ENCODE results near the gene DLG2. TPM values are rescaled to one million over a fixed set of nuclear protein-coding genes. Genes with fewer than 3 reads are reported as not detected.
"Not testable (repeated sequence)": the region's sequence is repeated elsewhere in the genome, so short reads cannot be mapped to it uniquely, and the experiment has no call there.

Gene DLG2
- polyA plus RNA-seq, 6 donors from 2014 or later, result 0.93 to 2.4 (median 1.3) TPM

GRCh38 chr11:83773950-83774880 lies 1852.9 kb downstream of the DLG2 start:
- H3K4me1 Mint-ChIP-seq, result no peaks in the 10 kb centered on the region
- H3K9me3 Mint-ChIP-seq, result no peaks in the 10 kb centered on the region
- no peaks in the 10 kb centered on the region for H3K36me3 Mint-ChIP-seq
- ATAC-seq (ENCODE audit: low read depth in 2 of 2) (no peak), DNase-seq (no peak)
- H3K4me3 Mint-ChIP-seq, result no peak overlapping the region
- H3K27me3 Mint-ChIP-seq, result peaks cover 22 to 27% (median 26%) of the 10 kb centered on the region in 3 donors
- H3K27ac Mint-ChIP-seq, result no peak overlapping the region

DNA sequence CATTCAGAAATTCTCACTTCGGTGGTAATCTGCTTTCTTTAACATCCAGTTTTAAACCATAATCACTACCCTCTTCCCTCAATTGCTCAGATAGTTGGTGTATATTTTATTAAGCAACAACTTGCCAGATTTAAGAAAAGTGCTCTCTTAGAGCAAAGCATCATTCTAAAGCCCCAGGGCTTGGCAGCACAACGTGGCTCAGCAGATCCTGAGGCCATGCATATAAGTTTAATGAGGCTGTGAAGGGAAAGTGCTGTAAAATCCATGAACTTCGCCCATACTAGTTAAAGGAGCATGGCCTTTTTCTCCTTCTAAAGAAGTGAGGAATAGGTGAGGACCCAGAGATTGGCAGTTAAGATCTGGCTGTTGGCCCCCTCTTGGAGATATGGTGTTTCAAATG lies 1858.7 kb downstream of the DLG2 start:
- Mint-ChIP-seq H3K27ac (peak overlapping the region in 1 of 6 donors; percentile 6), H3K4me3 (no peak overlapping the region), H3K27me3 (peaks cover 9 to 13% (median 10%) of the 10 kb centered on the region in 3 donors), H3K9me3 (no peaks in the 10 kb centered on the region), H3K4me1 (no peaks in the 10 kb centered on the region), H3K36me3 (no peaks in the 10 kb centered on the region)
- no peak for ATAC-seq (ENCODE audit: low read depth in 2 of 2)
- no peak for DNase-seq

- H3K4me3 Mint-ChIP-seq, result no peak overlapping the region
- H3K27ac Mint-ChIP-seq, result no peak overlapping the region
These were observed 1860.2 kb downstream of the DLG2 start for GRCh38 chr11:83766932-83767331.

DNA sequence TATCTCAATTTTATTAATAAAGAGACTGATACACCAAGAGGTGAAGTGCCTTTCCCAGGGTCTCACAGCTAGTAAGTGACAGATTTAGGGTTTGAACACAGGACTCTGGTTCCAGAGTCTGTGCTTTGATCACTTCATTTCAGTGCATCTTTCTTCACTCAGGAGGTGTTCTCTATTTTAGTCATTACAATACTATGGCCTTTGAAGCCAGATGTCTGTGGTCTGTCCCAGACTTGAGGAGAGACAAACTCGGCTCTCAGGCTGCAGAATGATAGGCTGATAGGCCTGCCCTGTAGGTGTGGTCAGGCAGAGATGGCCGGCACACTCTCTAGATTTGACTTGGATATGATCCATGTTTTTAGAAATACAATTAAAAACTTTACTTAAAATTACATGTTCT lies 1862.5 kb downstream of the DLG2 start:
- Mint-ChIP-seq H3K4me1 (no peaks in the 10 kb centered on the region), H3K27ac (no peak overlapping the region), H3K9me3 (no peaks in the 10 kb centered on the region), H3K4me3 (no peak overlapping the region), H3K36me3 (no peaks in the 10 kb centered on the region), H3K27me3 (peaks cover 0 to 3% (median under 1%) of the 10 kb centered on the region in 3 donors)
- ATAC-seq (ENCODE audit: low read depth in 2 of 2) (no peak), DNase-seq (no peak)

More at GRCh38 chr11:83766932-83767331, 1860.2 kb downstream of the DLG2 start:
- H3K9me3 Mint-ChIP-seq, result no peaks in the 10 kb centered on the region
- H3K36me3 Mint-ChIP-seq, result no peaks in the 10 kb centered on the region
- H3K4me1 Mint-ChIP-seq, result no peaks in the 10 kb centered on the region
- H3K27me3 Mint-ChIP-seq, result peaks cover 8 to 10% (median 9%) of the 10 kb centered on the region in 3 donors
- no peak for DNase-seq
- ATAC-seq (ENCODE audit: low read depth in 2 of 2), result no peak

- no peak overlapping the region for H3K4me3 Mint-ChIP-seq
- ATAC-seq (ENCODE audit: low read depth in 2 of 2) (no peak), DNase-seq (no peak)
- H3K27ac Mint-ChIP-seq, result no peak overlapping the region
- no peaks in the 10 kb centered on the region for H3K36me3 Mint-ChIP-seq
- H3K4me1 Mint-ChIP-seq, result no peaks in the 10 kb centered on the region
- no peaks in the 10 kb centered on the region for H3K9me3 Mint-ChIP-seq
- H3K27me3 Mint-ChIP-seq, result peaks cover 0 to 6% (median 4%) of the 10 kb centered on the region in 3 donors
These were observed 1866.2 kb downstream of the DLG2 start for GRCh38 chr11:83760932-83761331.

- no peak for DNase-seq
- no peaks in the 10 kb centered on the region for H3K4me1 Mint-ChIP-seq
- no peak overlapping the region for H3K4me3 Mint-ChIP-seq
- H3K36me3 Mint-ChIP-seq, result no peaks in the 10 kb centered on the region
- H3K27ac Mint-ChIP-seq, result no peak overlapping the region
- H3K27me3 Mint-ChIP-seq, result peaks cover 0 to 6% (median 4%) of the 10 kb centered on the region in 3 donors
- no peaks in the 10 kb centered on the region for H3K9me3 Mint-ChIP-seq
- ATAC-seq (ENCODE audit: low read depth in 2 of 2), result no peak
These were observed 1868.0 kb downstream of the DLG2 start for GRCh38 chr11:83759148-83759547.

- H3K36me3 Mint-ChIP-seq, result no peaks in the 10 kb centered on the region
- H3K9me3 Mint-ChIP-seq, result peaks cover 0 to 5% (median 0%) of the 10 kb centered on the region in 7 donors
- peaks cover 16 to 24% (median 19%) of the 10 kb centered on the region in 3 donors for H3K27me3 Mint-ChIP-seq
- no peak overlapping the region for H3K27ac Mint-ChIP-seq
- no peak for DNase-seq
- ATAC-seq (ENCODE audit: low read depth in 2 of 2), result no peak
- H3K4me3 Mint-ChIP-seq, result no peak overlapping the region
- no peaks in the 10 kb centered on the region for H3K4me1 Mint-ChIP-seq
These were observed 1876.1 kb downstream of the DLG2 start for GRCh38 chr11:83751041-83751440.

- peaks cover 5 to 38% (median 15%) of the 10 kb centered on the region in 7 donors for H3K9me3 Mint-ChIP-seq
- H3K27me3 Mint-ChIP-seq, result peaks cover 10 to 14% (median 13%) of the 10 kb centered on the region in 3 donors
These were observed 1880.1 kb downstream of the DLG2 start for GRCh38 chr11:83746921-83747585.

DNA sequence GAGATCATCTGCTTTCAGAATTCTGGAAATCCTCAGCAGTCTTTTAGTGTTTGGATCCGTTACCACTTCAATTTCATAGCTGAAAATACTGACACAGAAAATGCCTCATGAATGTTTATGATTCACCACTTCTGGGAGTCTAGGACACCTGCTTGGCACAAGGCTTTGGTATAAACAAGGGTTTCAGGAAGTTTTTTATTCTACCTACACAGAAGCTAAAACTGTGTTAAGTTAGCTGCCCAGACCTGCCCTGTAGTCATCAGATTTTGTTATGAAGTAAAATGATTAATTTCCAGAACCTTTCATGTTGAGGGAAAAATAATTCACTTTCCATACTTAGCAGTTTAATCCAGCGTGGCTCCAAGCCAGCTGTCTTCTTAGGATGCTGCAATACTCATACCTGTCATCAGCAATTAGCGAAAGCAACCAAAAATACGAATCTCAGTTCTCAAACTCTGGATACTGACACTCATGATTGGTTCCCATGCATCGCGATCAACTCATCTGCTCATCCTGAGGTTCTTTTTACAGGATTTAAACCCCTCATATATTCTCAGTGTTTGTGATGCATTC lies 1882.4 kb downstream of the DLG2 start:
- no peak overlapping the region for H3K4me3 Mint-ChIP-seq
- peaks cover 5 to 38% (median 16%) of the 10 kb centered on the region in 7 donors for H3K9me3 Mint-ChIP-seq
- peaks cover 2 to 5% (median 3%) of the 10 kb centered on the region in 3 donors for H3K27me3 Mint-ChIP-seq
- DNase-seq (no peak), ATAC-seq (ENCODE audit: low read depth in 2 of 2) (no peak)
- H3K27ac Mint-ChIP-seq, result no peak overlapping the region
- no peaks in the 10 kb centered on the region for H3K36me3 Mint-ChIP-seq
- H3K4me1 Mint-ChIP-seq, result no peaks in the 10 kb centered on the region

More at GRCh38 chr11:83746921-83747585, 1880.1 kb downstream of the DLG2 start:
- Mint-ChIP-seq H3K4me3 (no peak overlapping the region), H3K36me3 (no peaks in the 10 kb centered on the region), H3K4me1 (no peaks in the 10 kb centered on the region), H3K27ac (no peak overlapping the region)
- no peak for DNase-seq
- no peak for ATAC-seq (ENCODE audit: low read depth in 2 of 2)

- no peak for DNase-seq
These were observed 1890.5 kb downstream of the DLG2 start for GRCh38 chr11:83736684-83737083.

GRCh38 chr11:83734120-83734519 lies 1893.0 kb downstream of the DLG2 start:
- Mint-ChIP-seq H3K27ac (peak overlapping the region in 1 of 6 donors; percentile 28), H3K36me3 (no peaks in the 10 kb centered on the region), H3K27me3 (peaks cover 8 to 25% (median 17%) of the 10 kb centered on the region in 3 donors), H3K4me3 (no peak overlapping the region), H3K4me1 (no peaks in the 10 kb centered on the region), H3K9me3 (peaks cover 0 to 4% (median 0%) of the 10 kb centered on the region in 7 donors)
- ATAC-seq (ENCODE audit: low read depth in 2 of 2) (no peak), DNase-seq (no peak)

More at GRCh38 chr11:83736684-83737083, 1890.5 kb downstream of the DLG2 start:
- Mint-ChIP-seq H3K4me3 (no peak overlapping the region), H3K36me3 (no peaks in the 10 kb centered on the region), H3K9me3 (peaks cover 0 to 3% (median 0%) of the 10 kb centered on the region in 7 donors), H3K27ac (no peak overlapping the region), H3K27me3 (peaks cover 12 to 25% (median 16%) of the 10 kb centered on the region in 3 donors), H3K4me1 (no peaks in the 10 kb centered on the region)
- ATAC-seq (ENCODE audit: low read depth in 2 of 2), result no peak

- H3K27me3 Mint-ChIP-seq, result peaks cover 9 to 25% (median 10%) of the 10 kb centered on the region in 3 donors
- not testable (repeated sequence) for ATAC-seq (ENCODE audit: low read depth in 2 of 2)
These were observed 1895.9 kb downstream of the DLG2 start for GRCh38 chr11:83731288-83731687.

DNA sequence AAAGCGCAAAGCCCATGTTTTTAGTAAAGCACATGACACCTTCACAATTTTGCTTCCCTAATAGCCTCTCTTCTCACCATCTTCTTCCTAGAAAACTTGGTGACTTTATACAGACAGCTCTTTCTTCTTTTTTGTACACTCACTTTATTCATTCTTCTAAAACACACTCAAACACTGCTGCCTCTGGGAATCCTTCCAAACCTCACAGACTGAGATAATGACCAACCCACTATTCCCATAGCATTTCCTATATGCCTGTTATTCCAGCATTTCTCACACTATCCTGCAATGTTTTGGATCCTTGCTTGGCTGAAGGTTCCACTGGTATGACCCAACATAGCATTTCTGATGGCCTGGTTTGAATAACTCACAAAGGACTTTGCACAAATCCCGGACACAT lies 1898.9 kb downstream of the DLG2 start:
- Mint-ChIP-seq H3K4me3 (no peak overlapping the region), H3K36me3 (no peaks in the 10 kb centered on the region), H3K9me3 (peaks cover 0 to 4% (median 0%) of the 10 kb centered on the region in 7 donors), H3K27me3 (peaks cover 5 to 37% (median 18%) of the 10 kb centered on the region in 3 donors), H3K4me1 (peaks cover 5 to 18% (median 11%) of the 10 kb centered on the region in 3 donors), H3K27ac (peak overlapping the region in 2 of 6 donors; percentile 14 to 65)
- DNase-seq (no peak), ATAC-seq (ENCODE audit: low read depth in 2 of 2) (no peak)

More at GRCh38 chr11:83731288-83731687, 1895.9 kb downstream of the DLG2 start:
- H3K9me3 Mint-ChIP-seq, H3K36me3 Mint-ChIP-seq, DNase-seq, H3K4me3 Mint-ChIP-seq, H3K27ac Mint-ChIP-seq, H3K4me1 Mint-ChIP-seq: not testable (repeated sequence)
